ENCODE data around the gene RLN3. TPM values are rescaled to one million over a fixed set of nuclear protein-coding genes. Genes with fewer than 3 reads are reported as not detected.
A peak's percentile ranks its signal among the peaks of the same experiment; 100 is the strongest.

Gene RLN3
- total and polyA plus RNA-seq, 2 of the 8 experiments (the other 6 are each of a cell fraction or from before 2014, with no cell fraction given) = not detected

DNA sequence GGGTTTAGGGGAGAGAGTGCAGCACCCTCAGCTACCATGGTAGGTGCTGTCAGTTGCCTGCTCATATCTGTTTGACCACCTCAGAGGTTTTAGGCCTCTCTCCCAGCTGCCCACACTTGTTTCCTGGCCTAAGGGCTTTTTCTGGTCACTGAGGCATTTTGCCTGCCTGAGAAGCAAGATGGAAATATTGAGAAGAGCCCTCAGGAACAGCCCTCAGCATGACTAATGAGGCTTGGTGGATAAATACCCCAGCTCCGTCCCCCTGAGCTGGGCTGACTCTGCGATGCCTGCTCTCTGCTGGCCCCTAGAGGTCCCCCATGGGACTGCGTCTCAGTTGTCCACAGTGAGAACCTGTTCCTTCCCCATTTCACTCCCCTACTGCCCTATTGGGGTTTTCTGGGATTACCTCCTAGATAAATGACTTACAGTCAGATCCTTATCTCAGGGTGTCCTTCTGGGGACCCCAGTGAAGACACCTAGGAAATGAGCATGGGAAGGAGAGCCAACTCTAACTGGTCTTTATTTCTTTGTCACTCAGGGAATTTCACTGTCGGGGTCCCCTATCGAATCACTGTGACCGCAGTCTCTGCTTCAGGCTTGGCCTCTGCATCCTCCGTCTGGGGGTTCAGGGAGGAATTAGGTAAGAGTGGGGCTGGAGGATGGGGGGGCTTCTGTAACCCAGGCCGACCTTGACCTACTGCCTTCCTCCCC, 20.6 kb downstream of the RLN3 start (continued):
- TF ChIP-seq SIN3A (conservative IDR thresholded peaks at IDR 0.05 in 1 of 2, IDR thresholded peaks at IDR 0.05 in 1 of 2; ENCODE audit: low read depth in 1 of 2, low read length in 2 of 2) = 0 out of 4 replicates have a peak, but pooled peaks of 1 of the 2 experiments have one; percentile 32
- no peak for TF ChIP-seq HDAC2 (IDR thresholded peaks at IDR 0.05; ENCODE audit: borderline replicate concordance in 1 of 2, low read depth in 2 of 2, low read length in 2 of 2)
- TF ChIP-seq CEBPB (IDR thresholded peaks at IDR 0.05; ENCODE audit: low read depth, low read length) = no peak
- TF ChIP-seq NRF1 (IDR thresholded peaks at IDR 0.05; ENCODE audit: low read depth, low read length) = no peak
- TF ChIP-seq EGR1 (IDR thresholded peaks at IDR 0.05; ENCODE audit: borderline replicate concordance, low read depth, low read length) = no peak
- TF ChIP-seq RBBP5 (IDR thresholded peaks at IDR 0.05; ENCODE audit: borderline replicate concordance, low read depth, low read length) = no peak
- peak; percentile 43; the same call in 1 of the 2 replicates for TF ChIP-seq CREB1 (IDR thresholded peaks at IDR 0.05)
- TF ChIP-seq SUZ12 (IDR thresholded peaks at IDR 0.05; ENCODE audit: low read length) = no peak
- TF ChIP-seq EZH2 (IDR thresholded peaks at IDR 0.05; ENCODE audit: low read depth, low read length, severe bottlenecking) = no peak
- no peak for TF ChIP-seq JUN (IDR thresholded peaks at IDR 0.05; ENCODE audit: low read depth, low read length)
- no peak for TF ChIP-seq ZNF274 (IDR thresholded peaks at IDR 0.05; ENCODE audit: borderline replicate concordance, extremely low read depth, low read length)
- TF ChIP-seq, protein P1, sequence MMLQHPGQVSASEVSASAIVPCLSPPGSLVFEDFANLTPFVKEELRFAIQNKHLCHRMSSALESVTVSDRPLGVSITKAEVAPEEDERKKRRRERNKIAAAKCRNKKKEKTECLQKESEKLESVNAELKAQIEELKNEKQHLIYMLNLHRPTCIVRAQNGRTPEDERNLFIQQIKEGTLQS (IDR thresholded peaks at IDR 0.05; ENCODE audit: insufficient read depth, low read depth, low read length) = no peak
